Myocyte (in vitro differentiated cells): ENCODE data around the gene F8. TPM values are rescaled to one million over a fixed set of nuclear protein-coding genes. Genes with fewer than 3 reads are reported as not detected.
A peak's percentile ranks its signal among the peaks of the same experiment; 100 is the strongest.
"Not testable (repeated sequence)": the region's sequence is repeated elsewhere in the genome, so short reads cannot be mapped to it uniquely, and the experiment has no call there.

ENCODE experiments used
- DNase-seq: peaks from one replicate; pipeline ENCODE4 v3.0.0-alpha.2; 2012; ENCODE audit warnings: low read depth
- total RNA-seq: library from RNA; depleted of rRNA; stranded (reverse); fragments of >200 nt; gene quantifications from 2 replicates; pipeline ENCODE4 v1.2.3, GENCODE V29; 2014

Gene F8
- total RNA-seq, 1 donor from 2014 or later = 4.1 TPM

DNA sequence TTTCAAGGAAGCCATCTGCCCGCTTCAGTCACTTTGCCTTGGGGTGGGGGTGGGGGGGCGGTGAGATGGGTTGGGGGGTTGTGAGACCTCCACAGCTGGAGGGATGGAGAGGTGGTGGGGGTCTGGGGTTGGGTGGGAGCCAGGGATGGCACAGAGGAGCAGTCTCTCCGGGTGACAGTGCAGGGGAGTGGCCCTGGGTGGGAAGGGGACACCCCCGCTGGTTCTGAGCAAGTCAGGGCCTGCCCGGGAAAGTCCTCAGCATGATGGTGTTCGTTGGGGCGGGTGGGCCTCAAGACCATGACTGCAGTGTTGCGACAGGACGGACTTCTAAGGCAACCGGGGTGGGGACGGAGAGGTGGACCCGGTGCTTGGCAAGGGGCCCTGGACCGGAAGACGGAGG is 137.0 kb downstream of the F8 start:
- DNase-seq = not testable (repeated sequence)

DNA sequence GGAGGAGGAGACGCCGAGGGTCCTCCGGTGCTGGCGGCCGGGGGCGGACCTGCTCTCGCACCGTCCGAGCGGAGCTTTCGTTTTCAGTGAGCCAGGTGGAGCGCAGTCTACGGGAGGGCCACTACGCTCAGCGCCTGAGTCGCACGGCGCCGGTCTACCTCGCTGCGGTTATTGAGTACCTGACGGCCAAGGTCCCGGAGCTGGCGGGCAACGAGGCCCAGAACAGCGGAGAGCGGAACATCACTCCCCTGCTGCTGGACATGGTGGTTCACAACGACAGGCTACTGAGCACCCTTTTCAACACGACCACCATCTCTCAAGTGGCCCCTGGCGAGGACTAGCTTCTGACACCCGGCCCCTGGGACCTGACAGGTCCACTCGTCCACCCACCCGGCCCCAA is 137.5 kb downstream of the F8 start:
- not testable (repeated sequence) for DNase-seq

GRCh38 chrX:154884069-154884468 is 138.5 kb downstream of the F8 start:
- not testable (repeated sequence) for DNase-seq

DNA sequence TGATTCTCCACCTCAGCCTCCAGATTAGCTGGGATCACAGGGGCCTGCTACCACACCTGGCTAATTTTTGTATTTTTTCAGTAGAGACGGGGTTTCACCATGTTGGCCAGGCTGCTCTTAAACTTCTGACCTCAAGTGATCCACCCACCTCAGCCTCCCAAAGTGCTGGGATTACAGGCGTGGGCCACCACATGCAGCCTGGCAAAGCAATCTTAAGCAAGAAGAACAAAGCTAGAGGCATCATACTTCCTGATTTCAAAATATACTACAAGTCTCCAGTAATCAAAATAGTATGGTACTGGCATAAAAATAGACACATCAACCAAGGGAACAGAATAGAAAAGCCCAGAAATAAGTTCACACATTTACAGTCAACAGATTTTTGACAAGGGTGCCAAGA is 149.2 kb downstream of the F8 start:
- DNase-seq = no peak

DNA sequence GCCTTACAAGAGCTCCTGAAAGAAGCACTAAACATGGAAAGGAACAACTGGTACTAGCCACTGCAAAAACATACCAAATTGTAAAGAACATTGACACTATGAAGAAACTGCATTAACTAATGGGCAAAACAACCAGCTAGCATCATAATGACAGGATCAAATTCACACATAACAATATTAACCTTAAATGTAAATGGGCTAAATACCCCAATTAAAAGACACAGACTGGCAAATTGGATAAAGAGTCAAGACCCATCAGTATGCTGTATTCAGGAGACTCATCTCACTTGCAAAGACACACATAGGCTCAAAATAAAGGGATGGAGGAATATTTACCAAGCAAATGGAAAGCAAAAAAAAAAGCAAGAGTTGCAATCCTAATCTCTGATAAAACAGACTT is 154.0 kb downstream of the F8 start:
- not testable (repeated sequence) for DNase-seq

GRCh38 chrX:154855256-154855655 is 167.3 kb downstream of the F8 start:
- no peak for DNase-seq

DNA sequence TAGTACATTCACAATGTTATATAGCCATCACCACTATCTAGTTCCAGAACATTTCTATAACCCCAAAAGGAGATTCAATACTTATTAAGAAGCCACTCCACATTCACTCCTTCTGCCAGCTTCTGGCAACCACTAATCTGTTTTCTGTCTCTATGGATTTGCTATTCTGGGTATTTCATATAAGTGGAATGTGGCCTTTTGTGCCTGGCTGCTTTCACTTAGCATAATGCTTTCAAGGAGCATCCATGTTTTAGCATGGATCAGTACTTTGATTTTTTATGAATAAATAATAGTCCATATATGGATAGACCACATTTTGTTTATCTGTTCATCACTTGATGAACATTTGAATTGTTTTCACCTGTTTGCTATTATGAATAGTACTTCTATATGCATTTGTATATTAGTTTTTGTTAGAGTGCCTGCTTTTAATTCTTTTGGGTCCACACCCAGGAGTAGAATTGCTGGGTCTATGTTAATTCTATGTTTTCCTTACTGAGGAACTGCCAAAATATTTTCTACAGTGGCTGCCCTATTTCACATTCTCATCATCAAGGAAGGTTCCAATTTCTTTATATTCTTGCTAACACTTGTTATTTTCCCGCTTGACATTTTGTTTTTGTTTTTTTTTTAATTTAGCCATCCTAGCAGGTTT is 171.4 kb downstream of the F8 start:
- DNase-seq = no peak

GRCh38 chrX:154840856-154841255 is 181.7 kb downstream of the F8 start:
- peak; percentile 27 for DNase-seq

DNA sequence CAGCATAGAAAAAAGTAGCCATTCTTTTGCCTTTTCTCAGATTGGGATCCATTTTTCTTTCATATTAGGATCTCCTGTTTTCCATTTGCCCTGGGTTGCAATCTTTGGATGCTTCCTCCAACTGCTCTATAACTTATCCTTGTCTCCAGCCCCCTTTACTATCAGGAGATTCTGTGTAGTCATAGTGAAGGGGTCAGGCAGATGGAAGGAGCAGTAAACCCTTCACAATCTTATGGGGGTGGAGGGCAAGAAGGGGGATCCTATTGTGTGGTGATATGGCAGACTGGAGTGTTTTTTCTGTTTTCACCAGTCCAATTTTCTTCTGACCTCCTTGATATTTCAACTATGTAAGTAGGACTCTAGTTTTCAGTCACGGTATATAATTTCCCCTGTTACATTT is 186.4 kb downstream of the F8 start:
- no peak for DNase-seq

DNA sequence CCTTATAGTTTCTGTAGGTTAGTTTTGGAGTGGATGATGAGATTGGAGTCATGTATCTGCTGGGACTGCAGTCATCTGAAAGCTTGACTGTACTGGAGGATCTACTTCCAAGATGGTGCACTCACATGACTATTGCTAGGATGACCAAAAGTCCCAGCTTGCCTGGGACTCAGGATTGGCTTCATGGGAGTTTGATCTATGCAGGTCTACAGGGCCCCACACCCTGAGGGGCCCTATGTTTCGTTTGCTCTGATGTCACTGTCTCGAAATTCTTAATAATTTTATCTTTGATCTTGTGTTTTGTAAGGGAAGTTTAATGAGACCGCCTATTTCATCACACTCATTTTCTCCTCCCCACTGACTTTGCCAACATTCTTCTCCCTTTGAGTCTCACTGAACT is 188.0 kb downstream of the F8 start, which contains the start of gene SMIM9:
Gene SMIM9 (minus strand): TSS at position 101 of the 400 bp plus-strand sequence. CDS start 3,806 bp downstream, outside the sequence.
- DNase-seq = no peak

DNA sequence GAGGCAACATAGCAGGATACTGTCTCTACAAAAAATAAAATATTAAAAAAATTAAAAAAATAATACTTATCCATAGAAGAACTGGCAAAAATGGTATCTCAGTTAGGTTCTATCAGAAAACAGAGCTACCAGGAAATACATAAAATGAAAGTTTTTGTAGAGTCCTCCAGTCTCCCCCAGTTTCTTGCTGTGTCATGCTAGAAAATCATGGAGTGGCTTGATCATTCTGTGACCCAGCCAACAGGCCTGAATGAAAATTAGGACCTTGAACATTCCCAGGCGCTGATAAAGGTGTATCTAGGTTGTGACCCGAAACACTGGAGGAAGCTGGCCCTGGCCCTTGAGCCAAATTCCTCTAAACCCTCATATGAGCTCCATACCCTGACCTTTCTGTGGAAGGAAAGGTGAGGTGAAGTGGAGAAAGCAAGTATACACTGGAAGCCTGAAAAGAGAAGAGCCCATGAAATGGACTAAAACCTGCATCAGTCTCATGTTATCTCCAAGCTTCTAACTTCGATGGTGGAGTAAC is 188.7 kb downstream of the F8 start:
- DNase-seq = no peak

- no peak for DNase-seq
Measured at GRCh38 chrX:154829926-154830442, 192.5 kb downstream of the F8 start.

DNA sequence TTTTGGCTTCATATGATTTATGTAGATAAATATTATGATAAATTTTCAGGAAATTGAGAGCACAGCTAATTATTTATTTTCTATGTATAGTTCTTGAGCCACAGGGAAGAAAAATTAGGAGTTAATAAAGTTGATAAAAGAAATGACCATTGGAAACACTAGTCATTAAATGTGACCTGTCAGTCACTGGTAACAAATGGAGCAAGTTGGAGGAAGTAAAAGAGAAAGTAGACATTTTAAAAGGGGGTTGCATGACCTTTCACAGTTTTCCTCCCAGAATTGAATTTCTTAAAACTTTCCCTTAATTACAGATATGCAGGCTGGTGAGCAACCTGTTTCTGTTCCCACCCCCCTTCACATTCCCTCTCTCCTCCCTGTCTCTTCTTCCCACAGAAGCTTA is 193.4 kb downstream of the F8 start:
- no peak for DNase-seq

DNA sequence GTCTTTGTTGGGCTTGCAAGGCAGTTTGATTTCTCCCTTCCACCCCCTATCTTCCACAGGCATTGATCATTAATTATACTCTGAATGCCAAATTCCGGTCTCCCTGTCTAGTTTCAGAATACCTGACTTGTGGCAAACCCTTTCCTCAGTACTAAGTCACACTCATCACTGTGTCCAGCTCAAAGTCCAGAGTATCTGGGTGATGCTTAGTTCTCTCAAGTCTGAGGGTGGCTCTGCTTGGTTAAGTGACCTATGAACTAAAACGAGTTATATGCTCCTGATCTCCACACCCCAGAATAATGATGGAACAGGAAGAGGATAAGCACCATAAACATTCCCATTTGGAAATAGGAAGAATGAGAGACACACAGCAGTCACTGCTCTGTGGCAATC is 194.5 kb downstream of the F8 start:
- no peak for DNase-seq

DNA sequence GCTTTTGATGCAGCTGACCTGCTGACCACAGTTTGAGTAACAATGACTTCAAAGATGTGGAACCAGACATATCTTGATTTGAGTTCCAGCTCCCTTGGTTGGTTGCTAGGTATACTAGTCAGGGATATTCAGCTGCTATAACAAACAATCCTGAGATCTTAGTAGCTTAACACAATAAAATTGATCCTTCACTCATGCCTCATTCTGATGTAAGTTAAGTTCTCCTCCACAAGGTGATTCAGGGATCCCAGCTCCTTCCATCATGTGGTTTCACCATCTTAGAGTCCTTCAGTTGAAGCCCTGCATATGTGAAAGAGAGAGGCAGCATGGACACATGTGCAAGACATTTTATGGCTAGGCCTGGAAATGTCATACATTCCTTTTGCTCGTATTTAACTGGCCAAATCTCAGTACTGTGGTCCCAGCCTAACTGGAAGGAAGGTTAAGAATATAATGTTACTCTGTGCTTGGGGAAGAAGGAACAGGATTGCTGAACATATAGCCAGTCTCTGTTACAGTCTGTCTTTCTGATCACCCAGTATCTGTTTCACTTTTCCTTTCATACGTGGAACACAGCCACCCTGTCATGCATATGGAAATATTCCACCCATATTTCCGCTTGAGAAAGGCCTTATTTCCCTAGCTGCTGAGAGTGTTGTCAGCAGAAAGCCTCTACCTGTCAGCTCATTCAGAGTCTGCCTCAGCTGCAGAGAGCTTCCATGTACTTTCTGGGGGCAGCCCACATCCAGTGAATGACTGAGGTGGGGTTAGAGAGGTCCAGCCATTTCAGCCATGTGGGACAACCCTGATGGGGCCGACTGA is 195.1 kb downstream of the F8 start:
- DNase-seq = no peak

GRCh38 chrX:154825586-154825985 is 196.9 kb downstream of the F8 start:
- DNase-seq = not testable (repeated sequence)

DNA sequence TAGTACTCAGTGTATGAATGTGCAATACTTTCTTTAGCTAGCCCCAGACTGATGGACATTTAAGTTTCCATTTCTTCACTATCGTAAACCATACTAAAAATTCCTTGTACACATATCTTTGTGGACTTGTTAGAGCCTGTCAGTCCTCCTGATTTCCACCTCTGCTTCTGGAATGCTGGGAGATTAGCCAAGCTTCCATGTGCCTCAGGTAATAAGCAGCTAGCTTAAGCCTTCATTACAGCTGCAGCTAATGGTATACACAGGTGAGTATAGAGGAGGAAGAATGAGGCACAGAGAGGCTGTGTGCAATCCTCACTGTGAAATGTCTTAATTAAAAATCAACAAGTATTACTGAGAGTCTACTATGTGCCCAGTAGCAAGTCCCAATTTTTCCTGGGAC is 197.9 kb downstream of the F8 start:
- DNase-seq = no peak

DNA sequence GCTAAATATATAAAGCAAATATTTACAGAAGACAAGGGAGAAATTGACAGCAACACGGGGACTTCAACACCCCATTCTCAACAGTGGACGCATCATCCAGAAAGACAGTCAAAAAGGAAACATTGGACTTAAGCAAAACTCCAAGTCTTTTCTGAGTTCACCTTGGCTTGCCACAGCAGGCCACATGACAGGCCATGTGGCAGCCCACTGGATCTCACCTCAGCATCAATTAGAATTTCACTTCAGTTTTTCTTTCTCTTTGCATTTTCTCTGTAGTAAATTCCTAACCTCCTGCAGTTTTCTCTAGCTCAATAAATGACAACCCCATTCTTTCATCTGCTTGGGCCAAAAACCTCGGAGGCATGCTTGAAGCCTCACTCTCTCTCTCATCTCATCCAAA is 200.5 kb downstream of the F8 start:
- DNase-seq = no peak

GRCh38 chrX:154821523-154821922 is 201.0 kb downstream of the F8 start:
- DNase-seq = no peak

- DNase-seq = no peak
Measured at GRCh38 chrX:154819771-154820341, 202.7 kb downstream of the F8 start.

- no peak for DNase-seq
Measured at GRCh38 chrX:154818916-154819770, 203.4 kb downstream of the F8 start.
